ENCODE measurements around the gene PDHX.

PDHX gene

GRCh38 chr11:34960277-34960676 is 43.9 kb downstream of the PDHX start:
- H3K36me3 ChIP-seq = no peaks in the 10 kb centered on the region
- H3K27ac ChIP-seq = no peak overlapping the region
- TF ChIP-seq CTCF (IDR thresholded peaks at IDR 0.05) = no peak
- no peak overlapping the region for H3K4me3 ChIP-seq (ENCODE audit: low read depth in 1 of 2, low read length in 1 of 2)
- H3K27me3 ChIP-seq = no peaks in the 10 kb centered on the region
- H3K9me3 ChIP-seq = no peaks in the 10 kb centered on the region
- H3K4me1 ChIP-seq (ENCODE audit: control insufficient read depth in 1 of 2, insufficient read depth in 1 of 2, low read depth in 1 of 2, low read length in 1 of 2) = no peaks in the 10 kb centered on the region

DNA sequence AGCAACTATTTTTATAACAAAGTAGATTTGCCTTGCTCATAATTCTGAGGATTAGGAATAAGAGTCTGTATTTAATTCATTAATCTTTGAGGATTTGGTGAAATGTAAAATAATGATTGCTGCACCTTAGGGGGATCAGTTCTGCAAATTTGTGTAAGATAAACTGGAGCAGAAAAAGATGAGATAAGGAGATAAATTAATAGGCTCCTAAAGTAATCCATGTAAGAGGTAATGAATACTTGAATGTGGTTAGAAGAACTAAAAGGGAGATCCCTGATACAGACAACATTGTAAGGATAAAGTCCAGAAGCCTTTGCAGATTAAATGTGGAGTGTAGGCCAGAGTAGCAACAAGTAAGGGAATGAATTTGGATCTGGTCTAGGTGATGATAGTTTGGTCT is 45.6 kb downstream of the PDHX start:
- H3K4me3 ChIP-seq (ENCODE audit: low read depth in 1 of 2, low read length in 1 of 2) = no peak overlapping the region
- no peak for TF ChIP-seq CTCF (IDR thresholded peaks at IDR 0.05)
- no peak overlapping the region for H3K27ac ChIP-seq
- no peaks in the 10 kb centered on the region for H3K27me3 ChIP-seq
- no peaks in the 10 kb centered on the region for H3K4me1 ChIP-seq (ENCODE audit: control insufficient read depth in 1 of 2, insufficient read depth in 1 of 2, low read depth in 1 of 2, low read length in 1 of 2)
- H3K36me3 ChIP-seq = no peaks in the 10 kb centered on the region
- no peaks in the 10 kb centered on the region for H3K9me3 ChIP-seq

- H3K27ac ChIP-seq = no peak overlapping the region
- no peaks in the 10 kb centered on the region for H3K36me3 ChIP-seq
- H3K9me3 ChIP-seq = no peaks in the 10 kb centered on the region
- no peak for TF ChIP-seq CTCF (IDR thresholded peaks at IDR 0.05)
- H3K4me3 ChIP-seq (ENCODE audit: low read depth in 1 of 2, low read length in 1 of 2) = no peak overlapping the region
- no peaks in the 10 kb centered on the region for H3K27me3 ChIP-seq
- no peaks in the 10 kb centered on the region for H3K4me1 ChIP-seq (ENCODE audit: control insufficient read depth in 1 of 2, insufficient read depth in 1 of 2, low read depth in 1 of 2, low read length in 1 of 2)
Observed at GRCh38 chr11:34963351-34963750, 46.9 kb downstream of the PDHX start.

DNA sequence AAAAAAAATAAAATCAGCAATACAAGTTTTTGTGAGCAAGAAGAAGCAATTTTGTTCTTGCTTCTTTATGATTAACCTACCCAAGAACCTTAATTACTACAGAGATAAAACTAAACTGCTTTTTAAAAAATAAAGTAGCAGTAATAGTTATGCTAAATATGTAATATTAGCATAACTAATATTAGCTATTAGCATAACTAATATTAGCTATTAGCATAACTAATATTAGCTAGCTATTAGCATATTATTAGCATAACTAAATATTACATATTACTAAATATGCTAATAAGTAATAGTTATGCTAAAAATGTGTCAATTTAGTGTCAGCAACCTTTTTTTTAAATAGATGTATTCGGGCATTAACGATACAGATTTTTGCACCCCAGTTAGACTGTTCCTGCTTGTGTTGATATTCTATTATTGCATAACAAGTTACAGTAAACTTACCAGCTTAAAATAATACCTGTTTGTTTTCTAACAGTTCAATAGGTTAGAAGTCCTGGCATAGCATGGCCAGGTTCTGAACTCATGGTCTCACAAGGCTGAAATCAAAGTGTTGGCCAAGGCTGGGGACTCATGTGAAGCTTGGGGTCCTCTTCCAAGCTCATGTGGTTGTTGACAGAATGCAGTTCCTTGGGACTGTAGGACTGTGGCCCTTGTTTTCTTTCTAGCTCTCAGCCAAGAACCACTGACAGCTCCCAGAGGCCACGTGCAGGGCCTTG is 48.4 kb downstream of the PDHX start:
- Histone ChIP-seq H3K27ac (no peak overlapping the region), H3K9me3 (no peaks in the 10 kb centered on the region), H3K4me1 (ENCODE audit: control insufficient read depth in 1 of 2, insufficient read depth in 1 of 2, low read depth in 1 of 2, low read length in 1 of 2) (no peaks in the 10 kb centered on the region), H3K27me3 (no peaks in the 10 kb centered on the region), H3K36me3 (no peaks in the 10 kb centered on the region), H3K4me3 (ENCODE audit: low read depth in 1 of 2, low read length in 1 of 2) (no peak overlapping the region)
- no peak for TF ChIP-seq CTCF (IDR thresholded peaks at IDR 0.05)

GRCh38 chr11:34968862-34969261 is 52.4 kb downstream of the PDHX start:
- TF ChIP-seq CTCF (IDR thresholded peaks at IDR 0.05) = no peak
- Histone ChIP-seq H3K36me3 (peaks cover 5% of the 10 kb centered on the region), H3K27ac (no peak overlapping the region), H3K27me3 (no peaks in the 10 kb centered on the region), H3K4me1 (ENCODE audit: control insufficient read depth in 1 of 2, insufficient read depth in 1 of 2, low read depth in 1 of 2, low read length in 1 of 2) (no peaks in the 10 kb centered on the region), H3K4me3 (ENCODE audit: low read depth in 1 of 2, low read length in 1 of 2) (no peak overlapping the region), H3K9me3 (no peaks in the 10 kb centered on the region)

All from neutrophil (primary cell).